Gastrocnemius medialis (tissue), 4 donors: ENCODE data around the gene ABCF2. TPM values are rescaled to one million over a fixed set of nuclear protein-coding genes. Genes with fewer than 3 reads are reported as not detected.

Experiments
- ATAC-seq, 2 donors: fragments of 150-250 bp; one replicate each; pipeline ENCODE4 v1.9.1; 2016
- DNase-seq, 2 donors: peaks; one replicate each; pipeline ENCODE4 v3.0.0-alpha.2; 2019
- H3K27ac ChIP-seq, 4 donors: fragments of 200-600 bp; sonication (generic); 1 replicate in 1 of 4; 2 replicates in 3 of 4; pipeline ENCODE4 v1.5.1; 2016 to 2018; ENCODE audit warnings: mild to moderate bottlenecking in 2 of 4, moderate library complexity in 1 of 4
- H3K27me3 ChIP-seq, 3 donors: fragments of 200-600 bp; sonication (generic) in 2 of 3; 1 replicate in 1 of 3; 2 replicates in 2 of 3; pipeline versions ENCODE4 v1.5.1 to v1.6.0; 2016 to 2019; ENCODE audit warnings: mild to moderate bottlenecking in 1 of 3, moderate library complexity in 1 of 3
- H3K36me3 ChIP-seq, 2 donors: fragments of 200-600 bp; sonication (generic) in 1 of 2; one replicate each; pipeline ENCODE4 v1.5.1; 2017 to 2018
- H3K4me1 ChIP-seq, 2 donors: fragments of 200-600 bp; sonication (generic) in 1 of 2; one replicate each; pipeline ENCODE4 v1.5.1; 2016 to 2017; ENCODE audit warnings: mild to moderate bottlenecking in 2 of 2
- H3K4me3 ChIP-seq, 4 donors: fragments of 200-600 bp; sonication (generic) in 3 of 4; 1 replicate in 1 of 4; 2 replicates in 3 of 4; pipeline ENCODE4 v1.5.1; 2016 to 2019; ENCODE audit warnings: mild to moderate bottlenecking in 2 of 4
- H3K9me3 ChIP-seq, 3 donors: fragments of 200-600 bp; sonication (generic) in 2 of 3; 1 replicate in 1 of 3; 2 replicates in 2 of 3; pipeline ENCODE4 v1.5.1; 2016 to 2019
- POLR2A ChIP-seq, 2 donors: fragments of 450-650 bp; IDR thresholded peaks; one replicate each; pipeline ENCODE4 v1.6.1; 2017; ENCODE audit warnings: antibody characterized with exemption in 2 of 2, mild to moderate bottlenecking in 2 of 2, moderate library complexity in 2 of 2
- in situ Hi-C, 4 donors: fragments of 200-750 bp; cut with MboI; loops; one replicate each; pipeline versions ENCODE4 v1.15.0 to v1.8.0; 2017; ENCODE audit warnings: low sequenced_read_pairs in 4 of 4
- intact Hi-C: fragments of 100-400 bp; cut with DNase I; formaldehyde crosslinking; loops from one replicate; pipeline ENCODE4 v1.15.1; 2023; ENCODE audit warnings: low total_unique reads
- total RNA-seq, 4 donors: library from RNA; depleted of rRNA; stranded (reverse); fragments of >200 nt; gene quantifications; one replicate each; pipeline versions ENCODE4 v1.1.0 to v1.2.3, GENCODE V29; 2016
- TF ChIP-seq, protein P1 (sequence below), 5 experiments: fragments of 450-650 bp in 3 of 5; fragments of 200-600 bp in 2 of 5; sonication (generic) in 2 of 5; IDR thresholded peaks in 4 of 5; conservative IDR thresholded peaks in 1 of 5; 1 replicate in 4 of 5; 2 replicates in 1 of 5; pipeline ENCODE4 v1.5.1; 2016 to 2019; ENCODE audit warnings: antibody characterized with exemption in 5 of 5, mild to moderate bottlenecking in 3 of 5, moderate library complexity in 3 of 5

ABCF2 gene
- total RNA-seq, 4 donors from 2014 or later, result 73.3 to 119 (median 96.3) TPM

DNA sequence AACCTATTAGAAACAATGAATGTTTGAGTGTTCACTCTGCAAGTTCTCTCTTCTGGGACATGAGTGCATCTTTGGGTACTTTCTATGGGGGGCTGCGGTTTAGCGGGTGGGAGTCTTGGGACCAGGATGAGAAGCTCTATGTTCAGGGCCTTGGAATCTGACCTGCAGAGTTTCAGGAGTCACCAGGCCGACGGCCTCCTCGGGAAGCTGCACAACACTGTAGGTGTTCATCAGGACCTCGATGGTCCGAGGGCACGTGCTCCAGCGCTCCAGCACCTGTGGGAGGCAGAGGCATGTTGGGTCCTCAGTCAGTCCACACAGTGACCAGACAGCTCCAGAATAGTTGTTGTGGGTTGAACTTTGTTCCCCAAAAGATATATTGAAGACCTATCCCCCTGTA, 50.6 kb downstream of the ABCF2 start:
- no peak for TF ChIP-seq POLR2A (IDR thresholded peaks at IDR 0.05)
- TF ChIP-seq, protein P1, sequence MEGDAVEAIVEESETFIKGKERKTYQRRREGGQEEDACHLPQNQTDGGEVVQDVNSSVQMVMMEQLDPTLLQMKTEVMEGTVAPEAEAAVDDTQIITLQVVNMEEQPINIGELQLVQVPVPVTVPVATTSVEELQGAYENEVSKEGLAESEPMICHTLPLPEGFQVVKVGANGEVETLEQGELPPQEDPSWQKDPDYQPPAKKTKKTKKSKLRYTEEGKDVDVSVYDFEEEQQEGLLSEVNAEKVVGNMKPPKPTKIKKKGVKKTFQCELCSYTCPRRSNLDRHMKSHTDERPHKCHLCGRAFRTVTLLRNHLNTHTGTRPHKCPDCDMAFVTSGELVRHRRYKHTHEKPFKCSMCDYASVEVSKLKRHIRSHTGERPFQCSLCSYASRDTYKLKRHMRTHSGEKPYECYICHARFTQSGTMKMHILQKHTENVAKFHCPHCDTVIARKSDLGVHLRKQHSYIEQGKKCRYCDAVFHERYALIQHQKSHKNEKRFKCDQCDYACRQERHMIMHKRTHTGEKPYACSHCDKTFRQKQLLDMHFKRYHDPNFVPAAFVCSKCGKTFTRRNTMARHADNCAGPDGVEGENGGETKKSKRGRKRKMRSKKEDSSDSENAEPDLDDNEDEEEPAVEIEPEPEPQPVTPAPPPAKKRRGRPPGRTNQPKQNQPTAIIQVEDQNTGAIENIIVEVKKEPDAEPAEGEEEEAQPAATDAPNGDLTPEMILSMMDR (IDR thresholded peaks at IDR 0.05 in 4 of 5, conservative IDR thresholded peaks at IDR 0.05 in 1 of 5), result no peak
- intact Hi-C loops, result no loop called here
- peak in 1 of 2 donors; percentile 7 for DNase-seq

DNA sequence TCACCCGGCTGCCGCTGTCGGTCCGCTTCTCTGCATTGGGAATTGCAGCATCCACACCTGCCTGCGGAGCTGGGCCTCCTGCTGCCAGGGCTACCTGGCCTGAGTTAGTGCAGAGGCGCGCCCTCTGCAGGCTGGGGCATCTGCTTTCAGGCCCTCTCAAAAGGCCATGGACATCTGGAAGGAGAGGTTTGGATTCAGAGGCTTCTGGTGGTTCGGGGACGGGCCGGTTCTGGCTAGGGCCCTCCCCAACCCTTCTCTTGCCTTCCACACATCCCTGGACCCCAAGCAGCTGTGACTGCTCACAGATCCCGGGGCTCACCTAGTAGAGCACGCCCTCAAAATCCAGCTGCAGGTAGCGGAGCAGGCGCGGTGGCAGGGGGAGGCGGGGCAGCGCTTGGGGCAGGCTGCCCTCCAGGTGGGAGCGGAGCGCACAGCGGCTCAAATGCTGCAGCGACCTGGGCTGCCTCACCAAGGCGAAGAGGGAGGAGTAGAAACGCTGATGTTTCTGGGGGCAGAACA, 51.2 kb downstream of the ABCF2 start:
- H3K9me3 ChIP-seq, result no peaks in the 10 kb centered on the region
- no peak overlapping the region for H3K4me3 ChIP-seq
- intact Hi-C loops, result no loop called here

More for the DNA sequence above, 50.6 kb downstream of the ABCF2 start:
- no peak overlapping the region for H3K4me3 ChIP-seq
- no peaks in the 10 kb centered on the region for H3K27me3 ChIP-seq
- H3K9me3 ChIP-seq, result no peaks in the 10 kb centered on the region
- in situ Hi-C loops, result loop anchor here in 2 of 4 donors (10.0 kb wide), 1 partner anchor 52 kb away; no protein-coding TSS in a partner anchor
- ATAC-seq, result no peak
- H3K36me3 ChIP-seq, result peaks cover 0 to 10% of the 10 kb centered on the region in 2 donors
- H3K27ac ChIP-seq, result peak overlapping the region in 1 of 4 donors; percentile 4
- H3K4me1 ChIP-seq, result peaks cover 11 to 19% of the 10 kb centered on the region in 2 donors

DNA sequence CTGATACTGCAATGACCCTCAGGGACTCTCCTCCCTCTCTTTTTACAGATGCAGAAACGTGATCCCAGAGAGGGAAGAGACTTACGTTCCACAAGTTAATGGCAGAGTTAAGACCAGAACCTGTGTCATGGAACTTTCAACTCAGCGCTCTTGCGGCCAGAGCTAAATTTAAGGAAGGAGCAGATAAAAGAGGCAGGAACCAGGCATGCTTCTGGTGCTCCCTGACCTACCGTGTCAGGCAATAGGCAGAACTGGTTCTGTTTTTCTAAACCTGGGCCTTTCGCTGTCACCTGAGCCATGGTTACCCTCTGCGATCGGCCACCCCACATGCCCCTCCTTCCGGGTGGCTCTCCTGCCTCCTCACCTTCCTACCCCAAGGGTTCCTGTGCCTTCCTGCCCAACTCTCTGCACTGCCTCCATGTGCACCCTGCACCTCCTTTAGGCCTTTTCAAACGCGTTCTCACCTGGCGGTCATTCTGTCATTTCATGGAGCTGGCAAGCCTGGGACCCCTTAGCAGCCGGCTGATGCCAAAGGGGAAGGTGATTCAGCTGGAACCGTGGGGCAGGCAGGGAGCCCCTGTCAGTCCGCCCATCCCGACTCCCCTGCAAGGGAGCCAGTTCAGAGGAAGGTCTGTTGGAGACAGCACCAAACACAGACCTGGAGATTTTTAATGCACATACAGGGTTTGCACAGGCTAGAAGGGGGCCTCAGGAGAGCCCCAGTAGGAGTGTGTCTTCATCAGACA, 51.8 kb downstream of the ABCF2 start:
- intact Hi-C loops (no loop called here), in situ Hi-C loops (loop anchor here in 2 of 4 donors (10.0 kb wide), 1 partner anchor 50 kb away; no protein-coding TSS in a partner anchor)
- no peak overlapping the region for H3K4me3 ChIP-seq
- no peaks in the 10 kb centered on the region for H3K9me3 ChIP-seq
- no peaks in the 10 kb centered on the region for H3K27me3 ChIP-seq
- no peak for TF ChIP-seq POLR2A (IDR thresholded peaks at IDR 0.05)
- TF ChIP-seq, protein P1 (IDR thresholded peaks at IDR 0.05 in 4 of 5, conservative IDR thresholded peaks at IDR 0.05 in 1 of 5), result no peak
- ATAC-seq (no peak), DNase-seq (no peak)
- H3K4me1 ChIP-seq, result peaks cover 7 to 10% of the 10 kb centered on the region in 2 donors
- H3K36me3 ChIP-seq, result no peaks in the 10 kb centered on the region
- peak overlapping the region in 1 of 4 donors; percentile 39 for H3K27ac ChIP-seq

More for the DNA sequence above, 51.2 kb downstream of the ABCF2 start:
- in situ Hi-C loops, result loop anchor here in 2 of 4 donors (10.0 kb wide), 1 partner anchor 51 kb away; no protein-coding TSS in a partner anchor
- TF ChIP-seq, protein P1 (IDR thresholded peaks at IDR 0.05 in 4 of 5, conservative IDR thresholded peaks at IDR 0.05 in 1 of 5), result no peak
- no peak for TF ChIP-seq POLR2A (IDR thresholded peaks at IDR 0.05)
- H3K4me1 ChIP-seq, result peaks cover 8 to 14% of the 10 kb centered on the region in 2 donors
- DNase-seq (peak in 1 of 2 donors; percentile 6), ATAC-seq (no peak)
- no peaks in the 10 kb centered on the region for H3K27me3 ChIP-seq
- peaks cover 0 to 6% of the 10 kb centered on the region in 2 donors for H3K36me3 ChIP-seq
- H3K27ac ChIP-seq, result peak overlapping the region in 1 of 4 donors; percentile 39

DNA sequence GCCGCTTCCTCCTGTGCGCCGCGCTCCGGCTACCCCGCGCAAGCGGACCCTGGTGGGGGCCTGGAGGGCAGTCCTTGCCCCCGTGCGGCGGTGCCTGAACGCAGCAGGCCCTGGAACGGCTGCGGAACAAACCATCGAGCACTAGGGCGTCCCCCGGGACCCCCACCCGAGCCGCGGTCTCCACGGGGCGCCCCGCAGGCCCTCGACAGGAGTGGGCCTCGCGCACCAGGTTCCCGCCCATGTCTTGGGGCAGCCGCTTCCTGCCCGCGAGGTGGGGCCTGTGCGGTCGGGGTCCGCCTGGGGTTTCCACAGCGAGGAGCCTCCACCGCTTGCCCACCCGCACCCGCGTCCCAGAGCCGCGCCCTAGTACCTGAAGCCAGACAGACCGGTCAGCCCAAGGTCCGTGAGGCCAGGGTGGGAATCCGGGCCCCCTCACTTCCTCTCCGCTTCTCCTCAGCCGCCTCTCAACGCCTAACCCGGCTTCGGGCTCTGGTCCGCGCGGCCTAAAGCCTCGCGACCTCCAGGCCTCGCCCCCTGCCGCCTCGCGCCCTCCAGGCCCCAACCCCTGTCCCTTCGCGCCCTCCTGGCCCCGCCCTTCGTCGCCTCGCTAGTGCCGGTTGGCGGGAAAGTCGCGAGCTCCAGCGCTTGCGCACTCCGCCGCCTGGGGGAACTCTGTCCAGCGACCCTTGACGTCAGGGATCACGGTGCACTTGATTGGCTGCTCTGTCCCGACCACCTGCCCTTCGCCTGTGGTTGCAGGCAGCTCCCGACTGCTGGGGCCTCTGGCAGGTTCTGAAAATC, 52.6 kb downstream of the ABCF2 start:
- Histone ChIP-seq H3K27ac (peak overlapping the region in 1 of 4 donors; percentile 39), H3K36me3 (no peaks in the 10 kb centered on the region), H3K9me3 (no peaks in the 10 kb centered on the region), H3K27me3 (no peaks in the 10 kb centered on the region), H3K4me3 (no peak overlapping the region), H3K4me1 (peaks cover 7 to 10% of the 10 kb centered on the region in 2 donors)
- in situ Hi-C loops, result loop anchor here in 2 of 4 donors (10.0 kb wide), 1 partner anchor 50 kb away; no protein-coding TSS in a partner anchor
- no peak for TF ChIP-seq POLR2A (IDR thresholded peaks at IDR 0.05)
- TF ChIP-seq, protein P1 (IDR thresholded peaks at IDR 0.05 in 4 of 5, conservative IDR thresholded peaks at IDR 0.05 in 1 of 5), result no peak
- DNase-seq (no peak), ATAC-seq (peak; percentile 19 to 32)
- intact Hi-C loops, result loop anchor here (5.0 kb wide), 2 partner anchors 53 to 147 kb away; partner anchors contain the start of genes ABCB8 and ABCF2
